Measurements from ENCODE around the gene TMEM44. TPM values are rescaled to one million over a fixed set of nuclear protein-coding genes. Genes with fewer than 3 reads are reported as not detected.

TMEM44 gene
- total RNA-seq, 1 donor from 2014 or later: 29.9 TPM

DNA sequence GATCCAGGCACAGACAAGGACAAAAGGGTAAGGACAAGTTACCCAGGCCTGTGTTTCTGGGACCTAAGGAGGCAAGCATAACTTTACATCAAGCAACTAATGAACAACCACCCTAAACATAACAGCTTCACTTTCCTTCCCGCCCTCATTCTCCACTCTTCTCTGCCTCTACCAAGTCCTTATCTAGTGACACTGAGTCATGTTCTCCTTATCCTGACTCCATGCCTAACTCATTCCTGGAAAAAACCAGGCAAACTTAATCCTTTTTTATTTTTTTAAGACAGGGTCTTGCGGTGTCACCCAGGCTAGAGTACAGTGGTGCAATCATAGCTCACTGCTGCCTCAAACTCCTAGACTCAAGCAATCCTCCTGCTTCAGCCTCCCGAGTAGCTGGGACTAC lies 44.5 kb downstream of the TMEM44 start:
- intact Hi-C loops (cut with DNase I): loop anchor here (10.0 kb wide), 1 partner anchor 104 kb away; the partner anchor contains the start of gene ATP13A3
- ATAC-seq (no peak), DNase-seq (ENCODE audit: low spot score) (no peak)

- no peak for ATAC-seq
- intact Hi-C loops (cut with DNase I): loop anchor here (10.0 kb wide), 1 partner anchor 103 kb away; the partner anchor contains the start of gene ATP13A3
Observed at GRCh38 chr3:194588236-194588635, 45.0 kb downstream of the TMEM44 start.

GRCh38 chr3:194587438-194587931 lies 45.7 kb downstream of the TMEM44 start:
- ATAC-seq: no peak
- intact Hi-C loops (cut with DNase I): loop anchor here (10.0 kb wide), 1 partner anchor 103 kb away; the partner anchor contains the start of gene ATP13A3

More at GRCh38 chr3:194588236-194588635, 45.0 kb downstream of the TMEM44 start:
- DNase-seq (ENCODE audit: low spot score): no peak

DNA sequence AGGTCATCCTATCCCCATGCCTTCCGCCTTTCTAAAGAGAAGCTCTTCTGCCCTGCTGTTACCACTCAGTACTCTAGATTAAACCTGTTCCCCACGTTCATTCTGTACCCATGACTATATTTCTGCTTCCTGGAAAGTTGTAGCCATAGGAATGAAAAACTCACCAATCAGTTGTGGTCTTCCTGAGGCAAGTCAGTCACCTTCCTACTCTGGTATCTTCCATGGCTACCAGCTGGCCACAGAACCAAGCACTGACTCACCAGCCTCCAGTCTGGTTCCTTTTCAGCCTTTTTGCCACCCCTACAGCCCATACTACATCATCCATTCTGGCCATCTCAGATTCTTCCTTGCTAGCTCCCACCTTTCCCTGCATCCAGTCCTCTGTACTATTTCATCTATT lies 46.4 kb downstream of the TMEM44 start:
- intact Hi-C loops (cut with DNase I): loop anchor here (10.0 kb wide), 1 partner anchor 102 kb away; the partner anchor contains the start of gene ATP13A3
- ATAC-seq (no peak), DNase-seq (ENCODE audit: low spot score) (no peak)

More at GRCh38 chr3:194587438-194587931, 45.7 kb downstream of the TMEM44 start:
- DNase-seq (ENCODE audit: low spot score): no peak

GRCh38 chr3:194585880-194586281 lies 47.3 kb downstream of the TMEM44 start:
- no peak for DNase-seq (ENCODE audit: low spot score)
- no peak for ATAC-seq
- intact Hi-C loops (cut with DNase I): loop anchor here (10.0 kb wide), 1 partner anchor 101 kb away; the partner anchor contains the start of gene ATP13A3

- no peak for ATAC-seq
- intact Hi-C loops (cut with DNase I): loop anchor here (10.0 kb wide), 1 partner anchor 100 kb away; the partner anchor contains the start of gene ATP13A3
- DNase-seq (ENCODE audit: low spot score): no peak
Observed at GRCh38 chr3:194584866-194585265, 48.4 kb downstream of the TMEM44 start.

- intact Hi-C loops (cut with DNase I): loop anchor here (10.0 kb wide), 1 partner anchor 100 kb away; the partner anchor contains the start of gene ATP13A3
- peak; percentile 3 for ATAC-seq
- no peak for DNase-seq (ENCODE audit: low spot score)
Observed at GRCh38 chr3:194584320-194584776, 48.9 kb downstream of the TMEM44 start.

DNA sequence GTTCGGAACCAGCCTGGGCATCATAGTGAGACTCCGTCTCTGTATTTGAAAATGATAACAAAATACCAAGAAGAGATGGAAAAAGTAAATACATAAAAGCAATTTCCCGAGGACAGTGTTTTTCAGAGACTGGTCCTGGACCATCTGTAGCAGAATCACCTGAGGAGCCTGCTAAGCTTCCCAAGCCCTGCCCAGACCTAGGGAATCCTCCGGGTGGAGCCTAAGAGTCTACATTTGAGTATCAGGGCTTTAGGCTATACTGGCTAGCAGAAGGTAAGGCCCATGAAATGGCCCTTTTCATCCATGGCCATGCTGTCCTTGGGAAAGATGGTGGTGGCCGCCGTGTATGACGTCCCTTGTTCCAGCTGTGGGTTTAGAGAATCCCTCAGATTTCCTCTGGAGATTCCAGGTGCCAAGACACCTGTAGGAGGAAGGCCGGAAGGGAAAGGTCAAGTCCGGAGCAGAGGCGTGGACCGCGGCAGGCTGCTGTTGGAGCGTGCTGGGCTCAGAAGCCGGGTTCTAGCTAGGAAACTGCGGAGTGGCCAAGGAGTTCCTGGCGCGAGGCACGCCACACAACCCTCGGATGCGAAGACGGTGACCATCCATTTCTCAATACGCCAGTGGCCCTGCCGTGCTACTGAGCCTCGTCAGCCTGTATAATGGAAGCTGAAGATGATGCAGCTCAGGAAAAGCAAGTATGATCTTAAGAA lies 50.9 kb downstream of the TMEM44 start:
- intact Hi-C loops (cut with DNase I): loop anchor here (10.0 kb wide), 1 partner anchor 98 kb away; the partner anchor contains the start of gene ATP13A3
- ATAC-seq: no peak

GRCh38 chr3:194579091-194579606 lies 54.1 kb downstream of the TMEM44 start:
- intact Hi-C loops (cut with DNase I): no loop called here
- DNase-seq (ENCODE audit: low spot score): no peak
- no peak for ATAC-seq

More for the DNA sequence above, 50.9 kb downstream of the TMEM44 start:
- no peak for DNase-seq (ENCODE audit: low spot score)

DNA sequence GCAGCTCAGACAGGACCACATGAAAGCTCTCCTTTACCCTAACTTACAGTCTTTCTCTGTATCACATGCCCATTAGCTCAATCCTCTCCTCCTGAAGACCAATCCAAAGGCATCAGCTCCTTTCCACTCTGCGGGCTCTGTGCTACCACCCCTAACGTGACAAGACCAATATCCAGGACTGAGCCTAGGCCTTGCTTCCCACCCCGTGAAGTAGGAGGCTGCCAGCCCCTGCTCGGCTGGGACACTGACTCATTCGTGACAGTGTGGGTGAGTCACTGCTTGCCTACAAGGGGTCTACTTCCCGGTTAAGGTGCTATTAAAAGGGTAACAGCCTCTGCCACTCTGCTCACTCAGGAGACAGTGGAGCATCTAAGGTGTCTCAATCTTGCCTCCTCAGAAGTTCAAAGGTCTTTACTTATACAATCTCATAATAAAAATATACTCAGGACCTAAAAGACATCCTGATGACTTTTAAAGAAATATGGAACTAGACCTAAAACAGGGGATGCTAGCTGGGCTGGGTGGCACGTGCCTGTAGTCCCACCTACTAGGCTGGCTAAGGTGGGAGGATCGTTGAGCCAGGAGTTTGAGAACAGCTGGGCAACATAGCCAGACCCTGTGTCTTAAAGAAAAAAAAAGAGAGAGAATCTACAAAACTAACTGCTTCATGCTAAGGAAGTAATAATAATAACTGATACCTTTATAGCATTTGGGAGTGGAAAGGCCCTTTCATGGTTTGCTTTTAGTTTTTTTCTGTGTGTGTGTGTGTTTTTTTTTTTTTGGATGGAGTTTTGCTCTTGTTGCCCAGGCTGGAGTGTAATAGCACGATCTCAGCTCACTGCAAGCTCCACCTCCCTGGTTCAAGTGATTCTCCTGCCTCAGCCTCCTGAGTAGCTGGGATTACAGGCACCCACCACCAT lies 55.0 kb downstream of the TMEM44 start:
- DNase-seq (ENCODE audit: low spot score) (no peak), ATAC-seq (no peak)
- intact Hi-C loops (cut with DNase I): no loop called here

GRCh38 chr3:194575484-194576210 lies 57.6 kb downstream of the TMEM44 start:
- intact Hi-C loops (cut with DNase I): no loop called here
- ATAC-seq: peak; percentile 44
- no peak for DNase-seq (ENCODE audit: low spot score)

- no peak for DNase-seq (ENCODE audit: low spot score)
- no peak for ATAC-seq
Observed at GRCh38 chr3:194574639-194575483, 58.4 kb downstream of the TMEM44 start.

GRCh38 chr3:194573680-194574437 lies 59.4 kb downstream of the TMEM44 start:
- ATAC-seq: peak; percentile 77
- DNase-seq (ENCODE audit: low spot score): no peak
- intact Hi-C loops (cut with DNase I): no loop called here

More at GRCh38 chr3:194574639-194575483, 58.4 kb downstream of the TMEM44 start:
- intact Hi-C loops (cut with DNase I): no loop called here

DNA sequence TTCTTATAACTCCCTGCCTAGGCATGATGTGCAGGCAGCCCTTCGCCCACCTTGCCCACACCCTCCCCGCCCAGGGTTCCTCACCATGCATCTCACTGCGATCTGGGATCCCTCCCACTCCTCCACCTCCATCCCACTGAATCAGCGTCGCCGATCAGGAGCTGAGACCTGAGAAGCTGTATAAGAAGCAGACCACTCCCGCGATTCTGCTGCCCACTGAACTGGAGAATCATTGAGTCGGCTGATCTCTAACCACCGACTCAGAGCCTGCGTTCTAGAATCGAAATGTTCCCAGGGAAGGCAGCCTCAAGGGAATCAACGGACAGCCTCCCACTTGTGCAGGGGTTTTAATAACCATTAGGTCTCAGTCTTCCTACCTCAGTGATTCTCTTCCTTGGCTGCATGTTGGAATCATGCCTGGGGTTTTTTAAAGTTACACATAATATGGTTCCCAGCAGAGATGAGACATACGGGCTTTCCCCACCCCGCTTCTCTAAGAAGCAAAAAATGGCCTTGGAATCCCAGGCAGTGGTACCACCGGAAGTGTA lies 60.2 kb downstream of the TMEM44 start:
- no peak for DNase-seq (ENCODE audit: low spot score)
- no peak for ATAC-seq
- intact Hi-C loops (cut with DNase I): no loop called here

- ATAC-seq: peak; percentile 83
- intact Hi-C loops (cut with DNase I): no loop called here
- peak; percentile 74 for DNase-seq (ENCODE audit: low spot score)
Observed at GRCh38 chr3:194572143-194572789, 61.0 kb downstream of the TMEM44 start.
